HG03575 (cell line): ENCODE measurements around the gene RNH1.

ENCODE experiments used
- ATAC-seq: cut with Tn5 transposase; IDR thresholded peaks from one replicate; pipeline ENCODE4 v1.9.1; 2021; ENCODE audit not compliant: unreplicated experiment, insufficient number of reproducible peaks, low FRiP score; ENCODE audit errors: extremely low read depth

RNH1 gene

DNA sequence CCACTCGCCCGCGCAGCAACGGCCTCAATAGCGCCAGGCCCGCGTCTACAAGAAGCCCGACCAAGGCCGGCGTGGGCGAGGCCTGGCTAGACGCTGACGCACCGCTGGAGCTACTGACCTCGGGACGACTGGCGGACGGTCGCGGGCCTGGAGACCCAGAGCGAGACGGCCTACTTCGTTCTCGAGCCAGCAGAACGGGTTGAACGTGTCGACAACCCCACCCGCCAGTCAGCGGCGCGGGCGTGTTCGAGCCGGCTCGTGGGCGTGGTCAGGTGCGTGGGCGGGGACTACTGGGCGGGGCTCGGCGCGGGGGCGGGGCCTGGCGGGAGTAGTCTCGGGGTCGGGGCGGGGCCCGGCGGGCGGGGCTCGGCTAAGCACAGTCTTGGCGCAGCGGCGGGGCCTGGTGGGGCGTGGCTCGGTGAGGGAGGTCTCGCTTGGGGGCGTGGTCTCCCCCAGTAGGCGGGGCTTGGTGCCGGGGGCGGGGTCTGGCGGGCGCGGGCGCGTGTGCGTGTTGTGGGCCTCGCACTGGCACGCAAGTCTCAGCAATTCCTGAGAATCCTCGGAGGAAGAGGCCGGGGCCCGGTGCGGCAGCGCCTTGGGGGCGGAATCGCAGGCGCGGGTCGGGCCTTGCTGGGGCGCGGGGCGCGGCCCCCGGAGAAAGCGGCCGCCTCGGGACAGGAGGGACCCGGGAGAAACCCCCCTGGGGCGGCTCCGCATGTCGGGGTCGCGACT, at the start of gene RNH1:
TSS of gene RNH1 (minus strand) at position 248 of the 732 bp plus-strand sequence. CDS start 5,080 bp downstream, outside the sequence.
- ATAC-seq, result no peak

DNA sequence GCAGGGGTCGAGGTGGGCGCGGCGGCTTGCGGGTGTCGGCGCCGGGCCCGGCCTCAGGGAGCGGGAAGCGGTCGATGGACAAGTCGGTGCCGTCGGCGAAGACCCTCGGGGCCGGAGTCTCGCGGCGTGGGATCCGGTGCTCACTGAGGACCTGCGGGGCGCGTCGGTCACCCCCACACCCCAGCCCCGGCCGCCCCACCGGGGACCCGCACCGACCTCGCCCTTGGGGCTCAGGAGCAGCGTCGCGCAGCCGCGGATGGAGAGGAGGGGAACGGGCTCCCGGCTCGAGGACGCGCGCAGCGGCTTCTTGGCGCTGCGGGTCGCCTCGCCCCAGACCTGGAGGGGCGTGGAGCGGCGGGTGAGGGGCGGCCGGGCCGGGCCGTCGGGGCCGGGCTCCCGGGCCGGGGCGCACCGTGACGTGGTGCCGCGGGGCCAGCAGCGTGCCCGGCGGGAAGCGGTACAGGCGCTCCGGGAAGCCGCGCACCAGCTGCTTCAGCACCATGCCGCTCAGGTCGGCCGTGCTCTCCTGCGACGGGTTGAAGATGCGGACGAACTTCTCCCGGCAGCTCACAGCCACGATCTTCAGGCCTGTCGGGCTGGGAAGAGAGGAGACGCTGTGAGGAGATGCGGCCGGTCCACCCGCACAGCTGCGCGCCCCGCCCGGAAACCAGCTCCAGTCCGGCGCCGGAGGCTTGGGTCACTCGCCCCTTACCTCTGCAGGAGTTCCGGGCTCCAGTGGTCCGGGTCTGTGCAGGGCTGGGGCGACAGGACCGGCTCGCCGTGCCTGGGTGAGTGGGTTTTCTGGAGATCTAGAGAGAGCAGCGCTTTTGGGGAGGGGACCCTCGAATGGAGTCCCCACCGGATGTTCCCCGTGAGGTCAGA, 49.0 kb upstream of the RNH1 start:
- no peak for ATAC-seq

DNA sequence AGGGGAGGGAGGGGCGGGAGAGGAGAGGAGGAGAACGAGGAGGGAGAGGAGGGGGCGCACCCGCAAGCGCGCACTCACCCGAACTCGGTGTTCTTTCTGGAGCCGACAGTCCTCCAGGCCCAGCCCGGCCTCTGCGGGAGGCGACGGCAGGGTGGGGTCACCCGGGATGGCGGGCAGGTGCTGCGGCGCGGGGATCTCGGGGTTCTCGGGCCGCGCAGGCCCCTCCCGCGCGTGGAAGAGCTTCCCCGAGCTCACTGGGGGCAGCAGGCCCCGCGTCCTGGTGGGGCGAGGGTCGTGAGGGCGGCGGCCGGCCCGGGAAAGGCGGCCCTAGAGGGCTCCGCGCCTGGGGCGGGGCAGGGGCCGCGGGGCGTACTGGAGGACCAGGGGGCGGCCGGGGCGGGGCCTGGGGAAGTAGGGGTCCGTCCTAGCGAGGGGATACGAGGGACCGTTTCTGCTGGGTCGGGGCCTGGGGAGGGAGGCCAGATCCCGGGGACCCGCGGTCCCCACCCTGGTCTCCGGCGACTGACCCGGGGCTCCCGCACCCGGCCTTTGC, 48.3 kb upstream of the RNH1 start:
- no peak for ATAC-seq

DNA sequence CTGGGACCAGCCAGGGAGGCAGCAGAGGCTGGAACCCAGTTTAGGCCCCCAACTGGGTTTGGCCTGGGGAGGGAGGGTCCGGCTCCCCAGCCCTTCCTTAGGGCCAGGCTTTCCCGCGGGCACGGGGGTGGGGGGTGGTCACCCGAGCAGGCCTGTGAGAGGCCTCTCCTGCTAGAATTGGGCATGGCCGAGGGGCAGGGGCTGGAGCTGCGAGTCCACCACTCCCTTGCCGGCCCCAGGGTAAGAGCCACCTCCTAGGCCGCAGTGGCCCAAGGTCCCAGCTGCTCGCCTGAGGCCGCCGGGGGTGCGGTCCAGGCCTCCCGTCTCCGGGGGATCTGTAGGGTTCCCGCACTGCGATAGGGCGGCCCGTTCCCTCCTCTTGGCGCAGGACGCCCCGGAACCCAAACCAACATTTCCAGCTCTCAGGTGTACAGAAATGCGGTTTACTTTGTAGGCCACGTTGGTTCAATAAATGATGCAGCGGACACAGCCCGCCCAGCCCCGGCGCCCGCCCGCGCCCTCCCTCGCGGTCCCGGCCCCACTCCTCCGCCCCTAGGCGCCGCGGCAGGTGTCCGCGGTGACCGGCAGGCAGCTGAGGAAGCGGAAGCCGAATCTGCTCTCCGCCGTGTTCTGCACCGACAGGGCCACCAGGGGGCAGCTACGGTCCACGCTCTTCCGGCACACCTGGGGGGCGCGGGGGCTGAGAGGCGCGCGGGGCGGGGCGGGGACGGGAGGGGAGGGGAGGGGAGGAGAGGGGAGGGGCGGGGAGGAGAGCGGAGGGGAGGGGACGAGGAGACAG, 47.6 kb upstream of the RNH1 start:
- no peak for ATAC-seq

DNA sequence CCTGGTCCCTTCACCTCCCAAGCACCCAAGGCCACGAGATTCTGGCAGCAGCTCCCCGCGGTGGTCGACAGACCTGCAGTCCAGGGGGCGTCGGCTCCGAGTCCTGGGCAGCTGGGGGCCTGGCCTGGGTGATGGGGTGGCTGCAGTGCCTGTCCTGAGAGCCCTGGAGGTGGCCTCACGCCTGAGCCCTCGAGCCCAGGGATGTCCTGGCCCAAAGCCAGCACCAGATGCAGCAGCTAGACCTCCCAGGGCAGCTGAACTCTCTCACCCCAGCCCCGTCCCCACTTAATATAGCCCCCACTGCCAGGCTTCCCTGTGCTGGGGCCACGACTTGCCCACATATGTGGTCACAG, 46.9 kb upstream of the RNH1 start:
- ATAC-seq, result no peak

DNA sequence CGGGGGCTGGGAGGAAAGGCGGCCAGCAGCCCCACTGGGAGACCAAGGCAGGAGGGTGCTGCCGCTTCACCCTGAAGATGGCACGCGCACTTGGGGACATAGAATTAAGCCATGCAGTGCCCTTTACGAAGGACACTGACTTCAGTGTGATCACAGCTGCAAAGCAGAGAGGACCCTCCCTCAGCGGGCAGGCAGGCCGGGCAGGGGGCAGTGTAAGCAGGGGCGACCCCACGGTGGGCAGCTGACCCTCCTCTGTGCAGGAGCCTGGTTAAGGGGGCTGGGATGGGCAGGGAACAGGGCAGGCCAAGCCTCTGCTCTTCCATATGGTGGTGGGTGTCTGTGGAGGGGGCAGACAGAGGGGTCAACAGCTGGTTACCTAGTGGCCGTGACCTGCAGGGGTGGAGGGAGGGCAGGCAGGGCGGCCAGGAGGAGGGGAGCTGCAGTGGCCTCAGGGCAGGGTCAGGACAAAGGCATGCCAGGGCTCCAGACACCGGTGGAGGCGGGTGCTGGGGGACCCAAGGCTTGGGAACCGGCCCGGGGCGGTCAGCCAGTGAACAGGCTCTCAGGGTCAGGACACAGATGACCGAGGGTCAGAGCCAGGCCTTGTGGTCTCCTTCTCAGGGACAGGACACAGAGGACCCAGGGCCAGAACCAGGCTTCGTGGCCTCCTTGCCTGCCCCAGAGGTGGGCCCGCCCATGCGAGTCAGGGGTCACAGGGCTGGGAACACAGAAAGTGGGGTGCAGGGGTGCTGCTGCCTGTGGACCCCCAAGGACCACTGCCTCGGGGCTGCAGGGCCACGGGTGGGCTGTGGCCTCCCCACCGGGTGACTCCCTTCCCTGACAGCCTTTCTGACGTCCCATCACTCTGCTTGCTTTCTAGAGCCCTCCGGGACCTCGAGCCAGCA, 46.3 kb upstream of the RNH1 start:
- ATAC-seq, result no peak

DNA sequence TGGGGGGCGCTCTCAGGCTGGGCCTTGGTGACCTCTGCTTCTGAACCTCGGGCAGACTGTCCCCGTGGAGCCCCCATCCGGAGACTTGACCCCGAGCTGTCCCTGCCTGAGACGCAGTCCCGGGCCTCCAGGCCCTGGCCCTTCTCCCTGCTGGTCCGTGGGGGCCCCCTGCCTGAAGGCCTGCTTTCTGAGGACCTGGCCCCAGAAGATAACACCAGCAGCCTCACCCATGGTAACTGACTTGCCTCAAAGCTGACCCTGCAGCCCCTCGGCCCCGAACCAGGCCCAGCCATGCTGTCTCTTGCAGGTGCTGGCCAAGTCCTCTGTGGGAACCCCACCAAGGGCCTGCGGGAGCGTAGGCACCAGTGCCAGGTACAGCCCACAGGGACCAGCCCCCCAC, 44.6 kb upstream of the RNH1 start:
- ATAC-seq, result no peak

DNA sequence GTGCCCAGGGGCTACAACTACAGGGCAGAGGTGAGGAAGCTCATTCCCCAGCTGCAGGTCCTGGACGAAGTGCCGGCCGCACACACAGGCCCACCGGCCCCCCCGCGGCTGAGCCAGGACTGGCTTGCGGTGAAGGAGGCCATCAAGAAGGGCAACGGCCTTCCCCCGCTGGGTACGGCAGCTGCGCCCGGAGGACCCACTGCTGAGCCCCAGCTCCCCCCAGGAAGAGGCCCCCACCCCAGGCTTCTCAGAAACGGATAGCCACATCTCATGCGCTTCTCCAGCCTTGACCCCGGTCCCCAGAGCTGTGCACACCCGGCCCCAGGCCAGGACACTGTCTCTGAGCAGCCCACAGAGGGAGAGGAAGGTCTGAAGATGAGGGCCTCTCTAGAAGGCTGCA, 44.1 kb upstream of the RNH1 start:
- no peak for ATAC-seq

DNA sequence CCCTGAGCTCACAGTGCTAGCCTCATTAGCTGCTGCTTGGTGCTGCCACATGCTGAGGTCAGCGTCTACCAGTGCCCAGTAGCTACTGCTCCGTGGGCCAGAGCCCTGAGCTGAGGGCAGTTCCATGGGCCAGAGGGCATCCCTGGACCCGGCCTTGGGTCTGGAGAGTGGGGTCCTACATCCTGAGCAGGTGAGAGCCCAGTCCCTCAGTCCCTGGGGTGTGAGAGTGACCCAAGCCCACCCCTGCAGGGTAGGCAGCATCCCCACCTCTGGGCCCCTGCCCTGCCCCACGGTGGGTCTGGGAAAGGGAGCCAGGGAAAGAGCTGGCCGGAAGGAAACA, 43.7 kb upstream of the RNH1 start:
- ATAC-seq, result no peak

DNA sequence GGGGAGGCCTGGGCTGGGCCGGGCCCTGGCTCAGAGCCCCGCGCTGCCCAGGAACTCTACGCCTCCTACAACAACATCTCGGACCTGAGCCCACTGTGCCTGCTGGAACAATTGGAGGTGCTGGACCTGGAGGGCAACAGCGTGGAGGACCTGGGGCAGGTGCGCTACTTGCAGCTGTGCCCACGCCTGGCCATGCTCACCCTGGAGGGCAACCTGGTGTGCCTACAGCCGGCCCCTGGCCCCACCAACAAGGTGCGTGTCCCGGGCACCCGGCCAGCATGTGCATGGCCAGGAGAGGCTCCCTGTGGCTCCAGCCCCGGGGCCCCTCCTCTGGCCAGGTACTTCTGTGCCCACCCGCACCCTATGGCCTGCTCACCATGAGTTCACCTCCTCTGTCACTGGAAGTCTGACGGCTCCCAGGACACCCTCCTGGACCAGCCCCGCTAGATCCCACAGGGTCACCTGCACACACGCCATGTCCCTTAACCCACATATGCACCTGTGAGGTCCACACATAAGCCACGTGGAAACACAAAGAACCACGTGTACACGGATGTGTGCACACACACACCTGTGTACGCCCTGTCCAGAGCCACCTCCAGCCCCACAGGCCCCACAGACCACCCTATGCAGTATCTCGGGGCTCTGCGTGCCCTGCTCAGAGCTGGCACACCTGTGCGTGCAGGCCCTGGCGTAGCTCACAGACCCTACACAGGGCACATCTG, 43.1 kb upstream of the RNH1 start:
- ATAC-seq, result no peak

DNA sequence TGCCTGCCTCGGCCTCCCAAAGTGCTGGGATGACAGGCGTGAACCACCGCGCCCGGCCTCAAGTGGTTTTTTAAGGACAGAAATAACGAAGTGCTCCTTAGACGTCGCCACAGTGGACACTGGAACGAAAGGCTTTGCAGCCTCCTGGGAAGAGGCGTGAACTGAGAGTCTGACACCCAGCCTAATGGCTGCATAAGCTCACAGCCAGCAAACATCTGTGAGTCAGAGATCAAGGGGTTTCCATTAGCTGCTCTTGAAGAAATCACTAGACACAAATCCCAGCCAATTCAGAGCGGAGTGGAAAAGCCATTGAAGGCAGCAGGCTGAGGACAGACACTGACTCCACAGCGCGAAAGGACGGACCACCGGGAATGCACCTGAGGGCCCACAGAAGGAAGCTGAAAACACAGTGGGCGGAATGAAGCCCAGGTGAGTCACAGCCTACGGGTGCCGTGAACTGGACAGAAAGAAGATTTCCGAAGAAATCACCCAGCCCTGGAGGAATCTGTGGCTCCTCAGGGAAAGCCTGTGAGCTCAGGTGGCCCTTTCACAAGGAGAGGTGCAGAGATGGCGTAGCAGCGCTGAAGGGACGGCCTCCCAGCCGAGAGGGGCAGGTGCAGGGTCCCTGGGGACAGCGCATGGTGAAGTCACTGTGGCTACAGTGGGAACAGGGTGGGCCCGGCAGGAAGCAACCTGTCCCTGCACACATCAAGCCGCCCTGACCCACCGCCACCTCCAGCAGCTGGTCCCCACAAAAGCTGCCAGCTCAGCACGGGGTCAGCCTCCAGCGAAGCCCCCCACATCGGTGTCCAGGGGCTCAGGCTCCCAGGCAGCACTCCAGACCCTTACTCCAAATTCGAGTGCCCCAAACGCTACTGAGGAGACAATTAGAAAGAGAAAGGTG, 41.9 kb upstream of the RNH1 start:
- no peak for ATAC-seq

DNA sequence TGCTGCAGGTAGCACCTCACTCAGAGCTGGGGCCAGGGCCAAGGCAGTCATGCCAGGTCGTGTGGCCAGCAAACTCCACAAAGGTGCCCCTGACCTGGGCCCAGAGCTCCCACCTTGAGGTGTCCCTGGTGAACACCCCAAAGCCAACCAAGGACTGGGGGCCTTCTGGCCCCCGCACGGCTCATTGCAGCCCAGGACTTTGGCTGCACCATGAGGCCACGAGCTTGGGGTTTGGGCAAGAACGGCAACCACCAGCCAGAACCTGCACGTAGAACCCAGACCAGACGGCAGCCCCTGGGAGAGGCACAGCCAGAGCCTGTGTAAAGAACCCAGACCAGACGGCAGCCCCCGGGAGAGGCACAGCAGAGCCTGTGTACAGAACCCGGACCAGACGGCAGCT, 38.1 kb upstream of the RNH1 start:
- no peak for ATAC-seq

DNA sequence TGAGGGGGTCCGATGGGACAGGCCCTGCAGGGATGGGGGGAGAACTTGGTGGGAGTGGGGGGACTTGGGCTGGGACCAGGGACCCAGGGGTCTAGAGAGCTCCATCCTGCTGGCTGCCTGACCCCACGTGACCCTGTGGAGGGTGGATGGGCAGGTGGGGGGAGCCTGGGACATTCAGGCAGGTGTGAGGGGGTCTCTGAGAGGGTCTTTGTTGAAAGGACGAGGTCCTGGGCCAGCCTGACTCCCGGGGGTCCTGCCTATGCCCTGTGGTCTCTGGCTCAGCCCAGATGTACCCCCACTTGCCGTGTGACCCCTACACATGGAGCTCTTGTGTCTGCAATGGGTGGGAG, 37.8 kb upstream of the RNH1 start:
- ATAC-seq, result no peak

DNA sequence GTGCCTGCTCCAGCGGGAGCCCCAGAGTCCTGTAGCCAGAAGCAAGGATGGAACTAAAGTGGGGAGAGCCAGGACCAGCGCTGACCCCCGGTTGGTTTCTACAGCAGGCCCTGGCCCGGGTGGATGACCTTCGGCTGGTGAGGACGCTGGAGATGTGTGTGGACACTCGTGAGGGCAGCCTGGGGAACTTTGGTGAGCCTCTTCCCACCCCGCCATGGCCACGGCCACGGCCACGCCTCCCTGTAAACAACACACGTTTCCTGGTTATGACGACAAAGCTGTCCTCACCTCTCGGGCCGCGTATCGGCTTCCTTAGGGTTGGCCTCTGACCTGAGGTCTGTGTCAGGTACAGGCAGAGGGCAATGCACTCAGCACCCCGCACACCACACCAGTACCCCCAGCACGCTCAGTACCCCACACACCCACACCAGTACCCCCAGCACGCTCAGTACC, 34.4 kb upstream of the RNH1 start:
- no peak for ATAC-seq

DNA sequence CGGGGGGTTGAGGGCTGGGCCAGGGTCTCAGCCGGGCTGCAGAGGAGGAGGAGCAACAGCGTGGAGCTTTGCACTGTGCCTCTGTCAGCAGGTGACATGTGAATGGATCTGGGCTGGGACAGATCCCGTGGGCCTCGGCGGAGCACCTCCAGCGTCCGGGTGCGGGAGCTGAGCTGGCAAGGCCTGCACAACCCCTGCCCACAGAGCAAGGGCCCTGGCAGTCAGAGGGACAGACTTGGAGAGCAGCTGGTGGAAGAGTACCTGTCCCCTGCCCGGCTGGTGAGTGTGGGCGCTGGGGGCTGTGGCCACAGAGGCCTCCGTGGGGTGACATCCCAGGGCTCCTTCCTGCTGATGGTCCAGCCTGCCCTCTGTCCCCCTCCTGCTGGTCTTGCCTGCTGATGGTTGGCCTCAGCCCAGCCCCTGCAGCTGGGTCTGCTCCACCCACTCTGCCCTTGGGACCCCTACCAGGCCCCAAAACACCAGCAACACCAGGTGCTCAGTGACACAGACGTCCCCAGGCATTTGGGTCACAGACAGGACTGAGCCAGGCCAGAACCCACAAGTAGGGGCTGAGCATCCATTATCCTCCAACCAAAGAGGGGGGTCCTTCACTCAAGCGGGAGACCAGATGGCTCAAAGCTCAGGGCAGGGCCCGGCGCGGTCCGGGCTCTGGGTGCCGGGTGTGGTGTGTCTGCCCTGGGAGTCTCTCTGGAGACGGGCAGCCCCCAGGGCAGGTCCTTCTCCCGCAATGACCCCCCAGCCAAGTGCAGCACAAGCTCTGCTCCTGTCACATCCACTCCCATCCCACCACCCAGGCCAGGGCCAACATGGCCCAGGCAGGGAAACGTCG, 33.8 kb upstream of the RNH1 start:
- ATAC-seq, result no peak

DNA sequence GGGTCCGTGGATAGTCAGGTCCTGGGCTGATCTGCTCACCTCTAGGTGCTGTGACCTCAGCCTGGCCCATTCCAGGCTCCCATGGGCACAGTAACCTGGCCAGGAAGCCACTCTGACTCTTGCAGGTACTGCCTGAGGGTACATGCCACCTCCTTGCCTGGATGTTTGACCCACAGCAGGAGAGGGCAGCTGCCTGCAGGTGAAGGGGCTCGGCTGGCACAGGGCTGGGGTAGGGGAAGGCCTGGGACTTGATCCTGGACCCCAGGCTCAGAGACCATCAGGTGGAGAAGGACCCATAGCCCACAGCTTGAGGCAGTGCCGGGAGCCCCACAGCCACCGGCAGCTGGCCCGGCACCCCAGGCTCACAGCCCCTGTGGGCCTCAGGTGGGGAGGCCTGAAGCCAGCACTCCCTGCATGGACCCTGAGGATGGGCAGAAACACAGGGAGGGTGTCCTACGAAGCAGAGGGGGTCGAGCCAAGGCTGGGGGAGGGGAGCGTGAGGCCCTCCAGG, 33.0 kb upstream of the RNH1 start:
- ATAC-seq, result no peak
